Activated T-cell treated with anti-CD3 and anti-CD28 coated beads, Interleukin-2, amount 50 U/mL, for 24 hours (primary cell): Measurements from ENCODE around the gene ARHGEF17.

Experiments used
- DNase-seq: peaks from one replicate; pipeline ENCODE4 v3.0.0-alpha.2; 2020
- H3K27ac Mint-ChIP-seq: 2 replicates; pipeline ENCODE4 v1.8.0; 2020; ENCODE audit warnings: mild to moderate bottlenecking, mixed read lengths
- H3K27me3 Mint-ChIP-seq: 2 replicates; pipeline ENCODE4 v1.8.0; 2020; ENCODE audit warnings: mixed read lengths
- H3K36me3 Mint-ChIP-seq: 2 replicates; pipeline ENCODE4 v1.8.0; 2020; ENCODE audit warnings: low read depth, mixed read lengths
- H3K4me1 Mint-ChIP-seq: 2 replicates; pipeline ENCODE4 v1.8.0; 2020; ENCODE audit warnings: low read depth, mixed read lengths
- H3K4me3 Mint-ChIP-seq: 2 replicates; pipeline ENCODE4 v1.8.0; 2020; ENCODE audit warnings: mild to moderate bottlenecking, moderate library complexity, mixed read lengths
- H3K9me3 Mint-ChIP-seq: 2 replicates; pipeline ENCODE4 v1.8.0; 2020; ENCODE audit warnings: mixed read lengths

The ARHGEF17 gene

DNA sequence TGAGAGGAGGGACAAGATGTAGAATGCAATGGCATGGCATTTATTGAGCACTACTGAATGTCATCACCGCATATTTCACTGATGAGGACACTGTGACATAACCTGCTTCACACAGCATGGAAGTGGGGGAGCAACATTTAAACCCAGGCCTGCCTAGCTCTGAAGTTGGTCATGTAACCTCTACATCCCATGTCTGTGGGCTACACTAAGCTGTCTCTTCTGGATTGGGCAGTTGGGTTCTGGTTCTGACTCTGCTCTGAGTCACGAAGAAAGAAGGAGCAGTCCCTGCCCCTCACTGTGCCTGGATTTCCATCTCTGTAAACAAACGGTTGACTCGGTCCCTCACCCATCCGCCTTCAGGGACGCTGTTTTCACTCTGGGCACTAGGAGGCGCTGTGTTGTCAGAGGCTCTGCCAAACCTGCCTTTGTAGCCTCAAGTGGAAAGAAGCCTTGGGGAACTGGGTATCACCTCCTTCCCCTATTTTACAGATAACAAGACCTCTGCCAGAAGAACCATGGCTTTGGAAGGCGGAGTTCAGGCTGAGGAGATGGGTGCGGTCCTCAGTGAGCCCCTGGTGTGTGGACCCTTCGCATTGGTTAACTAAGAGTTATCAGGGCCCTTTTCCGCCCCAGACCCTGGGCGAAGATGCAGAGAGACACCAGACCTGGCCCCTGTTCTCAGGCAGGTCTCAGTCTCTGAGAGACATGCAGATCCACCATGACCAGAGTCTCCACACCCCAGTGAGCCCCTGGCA lies 12.7 kb upstream of the ARHGEF17 start:
- Mint-ChIP-seq H3K9me3 (no peaks in the 10 kb centered on the region), H3K36me3 (no peaks in the 10 kb centered on the region), H3K4me1 (peaks cover 2% of the 10 kb centered on the region), H3K27ac (no peak overlapping the region), H3K4me3 (no peak overlapping the region), H3K27me3 (peaks cover 21% of the 10 kb centered on the region)
- DNase-seq, result peak; percentile 84

DNA sequence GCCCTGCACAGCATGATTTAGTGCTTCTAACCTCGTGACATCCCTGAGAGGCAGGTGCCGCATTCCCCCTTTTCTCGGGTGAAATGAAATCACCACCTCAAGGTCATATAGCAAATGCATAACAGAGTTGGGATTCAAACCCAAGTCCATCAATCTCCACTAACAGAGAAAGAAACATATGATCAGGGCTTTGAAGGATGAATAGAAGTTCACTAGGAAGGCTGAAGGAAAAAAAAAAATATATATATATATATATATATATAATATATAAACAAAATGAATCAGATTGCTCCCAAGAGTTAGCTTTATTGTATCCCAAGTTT lies 12.1 kb upstream of the ARHGEF17 start:
- H3K4me3 Mint-ChIP-seq, result no peak overlapping the region
- no peak for DNase-seq
- no peaks in the 10 kb centered on the region for H3K9me3 Mint-ChIP-seq
- H3K27me3 Mint-ChIP-seq, result peaks cover 21% of the 10 kb centered on the region
- H3K36me3 Mint-ChIP-seq, result no peaks in the 10 kb centered on the region
- H3K4me1 Mint-ChIP-seq, result peaks cover 2% of the 10 kb centered on the region
- H3K27ac Mint-ChIP-seq, result no peak overlapping the region

DNA sequence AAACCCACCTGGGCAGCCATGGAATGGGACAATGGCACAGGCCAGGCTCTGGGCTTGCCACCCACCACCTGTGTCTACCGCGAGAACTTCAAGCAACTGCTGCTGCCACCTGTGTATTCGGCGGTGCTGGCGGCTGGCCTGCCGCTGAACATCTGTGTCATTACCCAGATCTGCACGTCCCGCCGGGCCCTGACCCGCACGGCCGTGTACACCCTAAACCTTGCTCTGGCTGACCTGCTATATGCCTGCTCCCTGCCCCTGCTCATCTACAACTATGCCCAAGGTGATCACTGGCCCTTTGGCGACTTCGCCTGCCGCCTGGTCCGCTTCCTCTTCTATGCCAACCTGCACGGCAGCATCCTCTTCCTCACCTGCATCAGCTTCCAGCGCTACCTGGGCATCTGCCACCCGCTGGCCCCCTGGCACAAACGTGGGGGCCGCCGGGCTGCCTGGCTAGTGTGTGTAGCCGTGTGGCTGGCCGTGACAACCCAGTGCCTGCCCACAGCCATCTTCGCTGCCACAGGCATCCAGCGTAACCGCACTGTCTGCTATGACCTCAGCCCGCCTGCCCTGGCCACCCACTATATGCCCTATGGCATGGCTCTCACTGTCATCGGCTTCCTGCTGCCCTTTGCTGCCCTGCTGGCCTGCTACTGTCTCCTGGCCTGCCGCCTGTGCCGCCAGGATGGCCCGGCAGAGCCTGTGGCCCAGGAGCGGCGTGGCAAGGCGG lies 11.4 kb upstream of the ARHGEF17 start:
- H3K36me3 Mint-ChIP-seq, result no peaks in the 10 kb centered on the region

DNA sequence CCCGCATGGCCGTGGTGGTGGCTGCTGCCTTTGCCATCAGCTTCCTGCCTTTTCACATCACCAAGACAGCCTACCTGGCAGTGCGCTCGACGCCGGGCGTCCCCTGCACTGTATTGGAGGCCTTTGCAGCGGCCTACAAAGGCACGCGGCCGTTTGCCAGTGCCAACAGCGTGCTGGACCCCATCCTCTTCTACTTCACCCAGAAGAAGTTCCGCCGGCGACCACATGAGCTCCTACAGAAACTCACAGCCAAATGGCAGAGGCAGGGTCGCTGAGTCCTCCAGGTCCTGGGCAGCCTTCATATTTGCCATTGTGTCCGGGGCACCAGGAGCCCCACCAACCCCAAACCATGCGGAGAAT lies 10.9 kb upstream of the ARHGEF17 start:
- Mint-ChIP-seq H3K27ac (no peak overlapping the region), H3K4me1 (peaks cover 2% of the 10 kb centered on the region), H3K36me3 (no peaks in the 10 kb centered on the region), H3K9me3 (no peaks in the 10 kb centered on the region), H3K4me3 (no peak overlapping the region), H3K27me3 (peaks cover 21% of the 10 kb centered on the region)
- DNase-seq, result no peak

More for the DNA sequence above, 11.4 kb upstream of the ARHGEF17 start:
- no peak overlapping the region for H3K27ac Mint-ChIP-seq
- H3K27me3 Mint-ChIP-seq, result peaks cover 21% of the 10 kb centered on the region
- no peak overlapping the region for H3K4me3 Mint-ChIP-seq
- DNase-seq, result no peak
- no peaks in the 10 kb centered on the region for H3K9me3 Mint-ChIP-seq
- H3K4me1 Mint-ChIP-seq, result peaks cover 2% of the 10 kb centered on the region

DNA sequence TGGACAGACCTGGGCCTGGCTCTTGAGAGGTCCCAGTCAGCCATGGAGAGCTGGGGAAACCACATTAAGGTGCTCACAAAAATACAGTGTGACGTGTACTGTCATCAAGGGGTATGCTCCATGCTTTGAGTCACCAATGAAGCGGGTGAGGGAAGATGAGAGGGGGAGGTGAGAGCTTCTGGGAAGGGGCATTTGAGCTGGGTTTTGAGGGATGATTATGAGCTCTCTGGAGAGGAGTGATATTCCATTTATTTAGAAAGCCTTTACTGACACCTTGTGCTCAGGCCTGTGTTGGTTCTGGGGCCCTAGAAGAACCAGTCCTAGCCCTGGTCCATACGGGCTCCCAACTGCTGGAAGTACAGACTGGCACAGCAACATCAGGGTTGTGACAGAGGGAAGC lies 10.4 kb upstream of the ARHGEF17 start:
- H3K27ac Mint-ChIP-seq, result no peak overlapping the region
- DNase-seq, result no peak
- H3K27me3 Mint-ChIP-seq, result peaks cover 21% of the 10 kb centered on the region
- no peaks in the 10 kb centered on the region for H3K36me3 Mint-ChIP-seq
- peaks cover 2% of the 10 kb centered on the region for H3K4me1 Mint-ChIP-seq
- no peaks in the 10 kb centered on the region for H3K9me3 Mint-ChIP-seq
- no peak overlapping the region for H3K4me3 Mint-ChIP-seq

DNA sequence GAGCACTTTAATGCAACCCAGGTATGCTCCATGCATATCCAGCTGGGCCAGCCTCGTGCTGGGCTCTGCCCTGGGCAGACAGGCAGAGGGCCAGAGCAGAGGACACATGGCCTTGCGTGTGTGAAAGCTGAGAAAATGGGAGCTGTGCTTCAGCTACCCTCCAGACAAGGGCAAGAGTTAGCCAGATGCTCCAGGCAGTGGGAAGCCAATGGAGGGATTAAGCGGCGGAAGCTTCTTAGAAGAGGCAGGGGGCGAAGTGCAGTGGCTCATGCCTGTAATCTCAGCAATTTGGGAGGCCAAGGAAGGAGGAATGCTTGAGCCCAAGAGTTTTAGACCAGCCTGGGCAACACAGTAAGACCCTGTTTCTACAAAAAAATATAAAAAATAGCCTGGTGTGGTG lies 9.8 kb upstream of the ARHGEF17 start:
- Mint-ChIP-seq H3K4me1 (peaks cover 2% of the 10 kb centered on the region), H3K27me3 (peaks cover 21% of the 10 kb centered on the region), H3K9me3 (no peaks in the 10 kb centered on the region), H3K4me3 (no peak overlapping the region), H3K27ac (no peak overlapping the region), H3K36me3 (no peaks in the 10 kb centered on the region)
- no peak for DNase-seq

DNA sequence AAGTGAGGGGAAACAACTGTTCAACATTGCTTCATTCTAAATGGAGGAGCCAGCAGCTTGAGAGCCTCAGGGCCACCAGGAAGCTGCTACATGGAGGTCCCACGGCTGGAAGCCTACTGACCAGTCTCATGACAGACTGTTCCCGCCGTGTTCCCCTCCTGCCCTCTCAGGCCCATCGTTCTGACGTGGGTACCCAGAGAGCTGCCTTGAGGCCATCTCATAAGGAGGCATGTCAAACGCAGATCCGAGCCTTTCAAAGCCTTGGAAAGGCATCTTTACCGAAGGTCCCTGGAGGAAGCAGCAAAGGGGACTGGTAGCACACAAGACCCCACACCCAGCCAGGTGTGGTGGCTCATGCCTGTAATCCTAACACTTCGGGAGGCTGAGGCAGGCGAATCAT lies 8.3 kb upstream of the ARHGEF17 start:
- H3K36me3 Mint-ChIP-seq, result no peaks in the 10 kb centered on the region
- peaks cover 23% of the 10 kb centered on the region for H3K27me3 Mint-ChIP-seq
- H3K4me1 Mint-ChIP-seq, result peaks cover 2% of the 10 kb centered on the region
- no peak overlapping the region for H3K4me3 Mint-ChIP-seq
- H3K27ac Mint-ChIP-seq, result no peak overlapping the region
- no peak for DNase-seq
- no peaks in the 10 kb centered on the region for H3K9me3 Mint-ChIP-seq

DNA sequence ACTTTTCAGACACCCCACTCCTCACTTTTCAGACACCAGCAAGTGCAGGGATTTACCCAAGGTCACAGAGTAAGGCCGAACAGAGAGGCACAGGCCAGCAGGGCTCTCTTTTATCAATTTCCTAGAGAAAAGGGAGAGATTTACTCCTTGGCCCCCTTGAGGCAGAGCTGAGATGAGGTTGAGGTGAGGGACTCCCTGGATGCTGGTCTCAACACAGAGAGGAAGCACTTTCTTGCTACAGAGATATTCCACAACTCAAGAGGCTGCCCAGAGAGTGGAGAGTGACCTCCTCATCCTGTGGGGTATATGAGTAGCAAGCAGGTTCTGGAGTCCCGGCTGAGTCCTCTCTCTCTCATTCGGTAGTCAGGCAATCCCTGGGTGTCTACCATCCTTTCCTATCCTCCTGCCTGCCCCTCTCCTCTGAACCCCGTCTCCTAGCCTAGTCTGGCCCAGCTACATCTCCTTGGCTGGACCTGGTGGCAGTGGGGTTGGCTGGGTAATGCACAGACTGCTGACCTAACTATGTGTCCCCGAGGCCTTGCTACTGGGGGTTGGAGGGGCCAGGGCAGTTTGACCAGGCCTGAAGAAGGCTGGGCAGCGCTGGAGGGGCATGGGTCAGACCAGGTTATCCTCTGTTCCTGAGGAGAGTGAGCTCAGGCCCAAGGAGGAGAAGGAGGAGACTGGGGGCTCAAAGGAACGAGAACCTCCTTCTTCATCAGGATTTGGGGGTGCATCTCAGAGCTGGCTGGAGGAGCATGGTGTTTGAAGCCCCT lies 1.8 kb upstream of the ARHGEF17 start:
- H3K9me3 Mint-ChIP-seq, result no peaks in the 10 kb centered on the region
- peaks cover 33% of the 10 kb centered on the region for H3K27me3 Mint-ChIP-seq
- no peak overlapping the region for H3K4me3 Mint-ChIP-seq
- H3K4me1 Mint-ChIP-seq, result peaks cover 10% of the 10 kb centered on the region
- no peak overlapping the region for H3K27ac Mint-ChIP-seq
- DNase-seq, result no peak
- no peaks in the 10 kb centered on the region for H3K36me3 Mint-ChIP-seq

DNA sequence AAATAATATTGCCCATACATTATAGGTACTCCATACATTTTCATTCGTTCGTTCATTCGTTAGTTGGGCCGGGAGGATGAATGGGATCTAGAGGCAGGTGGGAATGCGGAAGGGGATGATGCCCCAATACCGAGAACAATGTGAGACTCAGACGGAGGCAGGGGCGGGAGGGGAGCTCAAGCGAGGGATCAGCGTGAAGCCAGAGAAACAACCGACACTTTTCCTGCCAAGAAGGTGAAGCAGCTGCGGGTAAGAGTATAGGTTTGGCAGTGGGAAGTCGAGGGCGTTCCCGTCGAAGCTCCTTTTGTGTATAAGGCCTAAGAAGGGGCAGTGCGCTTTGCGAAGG lies 1.1 kb upstream of the ARHGEF17 start:
- Mint-ChIP-seq H3K27ac (no peak overlapping the region), H3K27me3 (peaks cover 33% of the 10 kb centered on the region), H3K4me3 (peak overlapping the region; percentile 81), H3K4me1 (peaks cover 10% of the 10 kb centered on the region), H3K36me3 (no peaks in the 10 kb centered on the region), H3K9me3 (no peaks in the 10 kb centered on the region)
- no peak for DNase-seq

DNA sequence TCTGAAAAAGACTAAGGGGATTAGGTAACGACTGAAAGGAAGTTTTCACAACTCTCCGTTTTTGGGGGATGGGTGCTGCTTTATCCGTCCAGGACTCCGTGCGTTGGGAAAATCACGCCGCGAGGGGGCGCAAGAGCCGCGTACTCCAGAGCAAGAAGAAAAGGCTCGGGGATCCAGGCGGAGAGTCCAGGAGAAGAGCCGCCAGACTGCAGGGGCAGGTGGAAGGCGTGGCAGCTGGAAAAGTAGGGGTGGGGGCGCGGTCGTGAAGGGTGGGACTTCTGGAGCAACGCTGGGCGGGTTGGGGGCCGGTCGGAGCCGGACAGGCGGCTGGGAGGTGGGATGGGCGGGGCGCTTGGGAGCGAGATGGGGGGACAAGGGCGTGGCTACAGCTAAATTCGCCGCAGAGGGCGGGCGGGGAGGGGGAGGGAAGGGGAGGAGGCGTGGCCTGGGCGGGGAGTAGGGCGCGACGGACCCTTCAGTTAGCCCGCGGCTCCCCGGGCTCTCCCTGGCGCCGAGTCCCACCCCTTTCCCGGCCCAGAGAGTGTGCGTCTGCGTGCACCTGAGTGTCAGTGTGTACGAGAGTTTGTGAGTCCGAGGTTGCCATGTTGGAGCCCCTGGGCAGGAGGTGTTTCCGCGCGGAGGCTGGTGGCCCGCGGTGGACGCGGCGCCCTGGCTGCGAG lies 613 bp upstream of the ARHGEF17 start:
- Mint-ChIP-seq H3K9me3 (no peaks in the 10 kb centered on the region), H3K4me3 (peak overlapping the region; percentile 81), H3K4me1 (peaks cover 10% of the 10 kb centered on the region), H3K27me3 (peaks cover 28% of the 10 kb centered on the region), H3K36me3 (no peaks in the 10 kb centered on the region), H3K27ac (no peak overlapping the region)
- peak; percentile 94 for DNase-seq

DNA sequence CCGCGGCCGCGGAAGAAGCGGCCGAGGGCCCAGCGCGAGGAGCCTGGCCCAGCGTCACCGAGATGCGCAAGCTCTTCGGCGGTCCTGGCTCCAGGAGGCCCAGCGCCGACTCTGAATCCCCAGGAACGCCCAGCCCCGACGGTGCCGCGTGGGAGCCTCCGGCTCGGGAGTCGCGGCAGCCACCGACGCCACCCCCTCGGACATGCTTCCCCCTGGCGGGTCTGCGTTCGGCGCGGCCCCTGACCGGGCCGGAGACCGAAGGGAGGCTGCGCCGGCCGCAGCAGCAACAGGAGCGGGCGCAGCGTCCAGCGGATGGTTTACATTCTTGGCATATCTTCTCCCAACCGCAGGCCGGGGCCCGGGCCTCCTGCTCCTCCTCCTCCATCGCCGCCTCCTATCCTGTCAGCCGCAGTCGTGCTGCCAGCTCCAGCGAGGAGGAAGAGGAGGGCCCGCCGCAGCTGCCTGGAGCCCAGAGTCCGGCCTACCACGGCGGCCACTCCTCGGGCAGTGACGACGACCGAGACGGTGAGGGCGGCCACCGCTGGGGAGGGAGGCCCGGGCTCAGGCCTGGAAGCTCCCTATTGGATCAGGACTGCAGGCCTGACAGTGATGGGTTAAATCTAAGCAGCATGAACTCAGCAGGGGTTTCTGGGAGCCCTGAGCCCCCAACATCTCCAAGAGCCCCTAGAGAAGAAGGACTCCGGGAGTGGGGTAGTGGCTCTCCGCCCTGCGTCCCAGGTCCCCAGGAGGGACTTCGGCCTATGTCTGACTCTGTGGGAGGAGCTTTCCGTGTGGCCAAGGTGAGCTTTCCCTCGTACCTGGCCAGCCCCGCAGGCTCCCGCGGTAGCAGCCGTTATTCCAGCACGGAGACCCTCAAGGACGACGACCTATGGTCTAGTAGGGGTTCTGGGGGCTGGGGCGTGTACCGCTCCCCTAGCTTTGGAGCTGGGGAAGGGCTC lies 1.2 kb downstream of the ARHGEF17 start:
- DNase-seq, result no peak
- Mint-ChIP-seq H3K9me3 (no peaks in the 10 kb centered on the region), H3K36me3 (no peaks in the 10 kb centered on the region), H3K27me3 (peaks cover 26% of the 10 kb centered on the region), H3K4me3 (no peak overlapping the region), H3K4me1 (peaks cover 10% of the 10 kb centered on the region), H3K27ac (no peak overlapping the region)

DNA sequence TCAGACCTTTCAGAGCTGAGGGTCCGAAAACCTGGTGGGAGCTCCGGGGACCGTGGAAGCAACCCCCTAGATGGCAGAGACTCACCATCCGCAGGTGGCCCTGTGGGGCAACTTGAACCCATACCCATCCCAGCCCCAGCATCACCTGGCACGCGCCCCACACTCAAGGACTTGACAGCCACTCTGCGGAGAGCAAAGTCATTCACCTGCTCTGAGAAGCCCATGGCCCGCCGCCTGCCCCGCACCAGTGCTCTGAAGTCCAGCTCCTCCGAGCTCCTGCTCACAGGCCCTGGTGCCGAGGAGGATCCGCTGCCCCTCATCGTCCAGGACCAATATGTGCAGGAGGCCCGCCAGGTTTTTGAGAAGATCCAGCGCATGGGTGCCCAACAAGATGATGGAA lies 2.0 kb downstream of the ARHGEF17 start:
- no peak overlapping the region for H3K4me3 Mint-ChIP-seq
- H3K4me1 Mint-ChIP-seq, result peaks cover 10% of the 10 kb centered on the region
- H3K27ac Mint-ChIP-seq, result no peak overlapping the region
- H3K27me3 Mint-ChIP-seq, result peaks cover 26% of the 10 kb centered on the region
- no peaks in the 10 kb centered on the region for H3K9me3 Mint-ChIP-seq
- DNase-seq, result no peak
- H3K36me3 Mint-ChIP-seq, result no peaks in the 10 kb centered on the region

DNA sequence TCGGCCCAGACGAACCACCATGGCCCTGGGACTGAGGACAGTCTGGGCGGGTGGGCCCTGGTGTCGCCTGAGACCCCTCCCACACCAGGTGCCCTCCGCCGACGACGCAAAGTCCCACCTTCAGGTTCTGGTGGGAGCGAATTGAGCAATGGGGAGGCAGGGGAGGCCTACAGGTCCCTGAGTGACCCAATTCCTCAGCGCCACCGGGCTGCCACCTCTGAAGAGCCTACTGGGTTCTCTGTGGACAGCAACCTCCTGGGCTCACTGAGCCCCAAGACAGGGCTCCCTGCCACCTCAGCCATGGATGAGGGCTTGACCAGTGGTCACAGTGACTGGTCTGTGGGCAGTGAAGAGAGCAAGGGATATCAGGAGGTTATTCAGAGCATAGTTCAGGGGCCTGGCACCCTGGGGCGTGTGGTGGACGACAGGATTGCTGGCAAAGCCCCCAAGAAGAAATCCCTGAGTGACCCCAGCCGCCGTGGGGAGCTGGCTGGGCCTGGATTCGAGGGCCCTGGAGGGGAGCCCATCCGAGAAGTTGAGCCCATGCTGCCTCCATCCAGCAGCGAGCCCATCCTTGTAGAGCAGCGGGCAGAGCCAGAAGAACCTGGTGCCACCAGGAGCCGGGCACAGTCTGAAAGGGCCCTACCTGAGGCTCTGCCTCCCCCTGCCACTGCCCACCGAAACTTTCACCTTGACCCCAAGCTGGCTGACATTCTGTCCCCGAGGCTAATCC lies 2.8 kb downstream of the ARHGEF17 start:
- Mint-ChIP-seq H3K27ac (no peak overlapping the region), H3K9me3 (no peaks in the 10 kb centered on the region), H3K27me3 (peaks cover 21% of the 10 kb centered on the region), H3K4me3 (no peak overlapping the region), H3K36me3 (no peaks in the 10 kb centered on the region), H3K4me1 (peaks cover 10% of the 10 kb centered on the region)
- no peak for DNase-seq
